ENCODE results near the gene PIM3. TPM values are rescaled to one million over a fixed set of nuclear protein-coding genes. Genes with fewer than 3 reads are reported as not detected.

The PIM3 gene
- total RNA-seq, 1 donor from 2014 or later, result 97.2 TPM

GRCh38 chr22:49961005-49961600 lies 531 bp downstream of the PIM3 start:
- Histone ChIP-seq H3K4me3 (peak overlapping the region; percentile 76 to 100), H3K36me3 (peaks cover 0 to 25% of the 10 kb centered on the region in 2 donors), H3K27me3 (no peaks in the 10 kb centered on the region), H3K9me3 (no peaks in the 10 kb centered on the region), H3K4me1 (peaks cover 48% of the 10 kb centered on the region), H3K27ac (peak overlapping the region; percentile 89)
- TF ChIP-seq, protein P1, sequence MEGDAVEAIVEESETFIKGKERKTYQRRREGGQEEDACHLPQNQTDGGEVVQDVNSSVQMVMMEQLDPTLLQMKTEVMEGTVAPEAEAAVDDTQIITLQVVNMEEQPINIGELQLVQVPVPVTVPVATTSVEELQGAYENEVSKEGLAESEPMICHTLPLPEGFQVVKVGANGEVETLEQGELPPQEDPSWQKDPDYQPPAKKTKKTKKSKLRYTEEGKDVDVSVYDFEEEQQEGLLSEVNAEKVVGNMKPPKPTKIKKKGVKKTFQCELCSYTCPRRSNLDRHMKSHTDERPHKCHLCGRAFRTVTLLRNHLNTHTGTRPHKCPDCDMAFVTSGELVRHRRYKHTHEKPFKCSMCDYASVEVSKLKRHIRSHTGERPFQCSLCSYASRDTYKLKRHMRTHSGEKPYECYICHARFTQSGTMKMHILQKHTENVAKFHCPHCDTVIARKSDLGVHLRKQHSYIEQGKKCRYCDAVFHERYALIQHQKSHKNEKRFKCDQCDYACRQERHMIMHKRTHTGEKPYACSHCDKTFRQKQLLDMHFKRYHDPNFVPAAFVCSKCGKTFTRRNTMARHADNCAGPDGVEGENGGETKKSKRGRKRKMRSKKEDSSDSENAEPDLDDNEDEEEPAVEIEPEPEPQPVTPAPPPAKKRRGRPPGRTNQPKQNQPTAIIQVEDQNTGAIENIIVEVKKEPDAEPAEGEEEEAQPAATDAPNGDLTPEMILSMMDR (IDR thresholded peaks at IDR 0.05), result no peak
- no peak for TF ChIP-seq POLR2AphosphoS5 (IDR thresholded peaks at IDR 0.05; ENCODE audit: insufficient read depth in 1 of 2, low read depth in 1 of 2)
- no peak for TF ChIP-seq POLR2A (IDR thresholded peaks at IDR 0.05)
- intact Hi-C loops (cut with DNase I), result loop anchor here (2.0 kb wide), 1 partner anchor 24 kb away; no protein-coding TSS in a partner anchor
- no peak for DNase-seq (ENCODE audit: extremely low spot score in 2 of 2)

DNA sequence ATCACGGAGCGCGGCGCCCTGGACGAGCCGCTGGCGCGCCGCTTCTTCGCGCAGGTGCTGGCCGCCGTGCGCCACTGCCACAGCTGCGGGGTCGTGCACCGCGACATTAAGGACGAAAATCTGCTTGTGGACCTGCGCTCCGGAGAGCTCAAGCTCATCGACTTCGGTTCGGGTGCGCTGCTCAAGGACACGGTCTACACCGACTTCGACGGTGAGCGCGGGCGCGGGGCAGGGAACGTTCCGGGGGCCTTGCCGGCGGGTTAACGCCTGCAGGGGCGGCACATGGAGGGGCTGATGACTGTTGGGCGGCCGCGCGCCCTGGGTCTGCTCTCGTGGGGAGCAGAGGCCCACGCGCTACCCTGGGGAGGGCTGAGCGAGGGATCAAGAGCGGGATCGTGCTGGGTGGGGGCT lies 1.0 kb downstream of the PIM3 start:
- Histone ChIP-seq H3K36me3 (peaks cover 0 to 25% of the 10 kb centered on the region in 2 donors), H3K27me3 (no peaks in the 10 kb centered on the region), H3K4me3 (peak overlapping the region; percentile 76 to 100), H3K9me3 (no peaks in the 10 kb centered on the region), H3K4me1 (peaks cover 53% of the 10 kb centered on the region), H3K27ac (peak overlapping the region; percentile 89)
- DNase-seq (ENCODE audit: extremely low spot score in 2 of 2), result no peak
- TF ChIP-seq POLR2A (IDR thresholded peaks at IDR 0.05) (no peak), POLR2AphosphoS5 (IDR thresholded peaks at IDR 0.05; ENCODE audit: insufficient read depth in 1 of 2, low read depth in 1 of 2) (peak in 1 of 2 donors; percentile 58)
- intact Hi-C loops (cut with DNase I), result loop anchor here (2.0 kb wide), 1 partner anchor 25 kb away; no protein-coding TSS in a partner anchor

- TF ChIP-seq POLR2AphosphoS5 (IDR thresholded peaks at IDR 0.05; ENCODE audit: insufficient read depth in 1 of 2, low read depth in 1 of 2) (peak; percentile 79 to 85), POLR2A (IDR thresholded peaks at IDR 0.05) (peak in 1 of 2 donors; percentile 64)
- TF ChIP-seq, protein P1 (IDR thresholded peaks at IDR 0.05), result no peak
- Histone ChIP-seq H3K27ac (peak overlapping the region; percentile 89), H3K36me3 (peaks cover 0 to 25% of the 10 kb centered on the region in 2 donors), H3K4me3 (peak overlapping the region; percentile 76 to 100), H3K27me3 (no peaks in the 10 kb centered on the region), H3K4me1 (peaks cover 58% of the 10 kb centered on the region), H3K9me3 (no peaks in the 10 kb centered on the region)
- intact Hi-C loops (cut with DNase I), result no loop called here
- DNase-seq (ENCODE audit: extremely low spot score in 2 of 2), result peak in 1 of 2 donors; percentile 97
Observed at GRCh38 chr22:49962012-49962750, 1.6 kb downstream of the PIM3 start.

- intact Hi-C loops (cut with DNase I), result no loop called here
- Histone ChIP-seq H3K36me3 (peaks cover 0 to 25% of the 10 kb centered on the region in 2 donors), H3K27me3 (no peaks in the 10 kb centered on the region), H3K4me3 (peak overlapping the region; percentile 76 to 100), H3K4me1 (peaks cover 67% of the 10 kb centered on the region), H3K27ac (peak overlapping the region; percentile 89), H3K9me3 (no peaks in the 10 kb centered on the region)
- peak in 1 of 2 donors; percentile 74 for TF ChIP-seq POLR2AphosphoS5 (IDR thresholded peaks at IDR 0.05; ENCODE audit: insufficient read depth in 1 of 2, low read depth in 1 of 2)
- no peak for TF ChIP-seq POLR2A (IDR thresholded peaks at IDR 0.05)
- TF ChIP-seq, protein P1 (IDR thresholded peaks at IDR 0.05), result no peak
- DNase-seq (ENCODE audit: extremely low spot score in 2 of 2), result no peak
Observed at GRCh38 chr22:49962751-49963646, 2.4 kb downstream of the PIM3 start.

DNA sequence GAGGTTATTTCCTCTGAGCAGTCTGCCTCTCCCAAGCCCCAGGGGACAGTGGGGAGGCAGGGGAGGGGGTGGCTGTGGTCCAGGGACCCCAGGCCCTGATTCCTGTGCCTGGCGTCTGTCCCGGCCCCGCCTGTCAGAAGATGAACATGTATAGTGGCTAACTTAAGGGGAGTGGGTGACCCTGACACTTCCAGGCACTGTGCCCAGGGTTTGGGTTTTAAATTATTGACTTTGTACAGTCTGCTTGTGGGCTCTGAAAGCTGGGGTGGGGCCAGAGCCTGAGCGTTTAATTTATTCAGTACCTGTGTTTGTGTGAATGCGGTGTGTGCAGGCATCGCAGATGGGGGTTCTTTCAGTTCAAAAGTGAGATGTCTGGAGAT lies 3.1 kb downstream of the PIM3 start:
- TF ChIP-seq, protein P1 (IDR thresholded peaks at IDR 0.05), result no peak
- no peak for TF ChIP-seq POLR2A (IDR thresholded peaks at IDR 0.05)
- no peak for TF ChIP-seq POLR2AphosphoS5 (IDR thresholded peaks at IDR 0.05; ENCODE audit: insufficient read depth in 1 of 2, low read depth in 1 of 2)
- no peaks in the 10 kb centered on the region for H3K27me3 ChIP-seq
- H3K27ac ChIP-seq, result peak overlapping the region; percentile 89
- H3K4me3 ChIP-seq, result peak overlapping the region; percentile 76 to 100
- no peak for DNase-seq (ENCODE audit: extremely low spot score in 2 of 2)
- H3K4me1 ChIP-seq, result peaks cover 69% of the 10 kb centered on the region
- H3K9me3 ChIP-seq, result no peaks in the 10 kb centered on the region
- intact Hi-C loops (cut with DNase I), result no loop called here
- H3K36me3 ChIP-seq, result peaks cover 0 to 25% of the 10 kb centered on the region in 2 donors
